GM12864 (cell line): Measurements from ENCODE around the gene PPP6R2.

Source experiments
- DNase-seq: peaks from one replicate; pipeline ENCODE4 v3.0.0-alpha.2; 2011; ENCODE audit warnings: low read depth
- H3K4me3 ChIP-seq: 2 replicates; pipeline ENCODE4 v1.5.1; 2011; ENCODE audit warnings: mild to moderate bottlenecking, low read depth, low read length, control low read depth
- TF ChIP-seq, protein P1 (sequence below): IDR thresholded peaks from 2 replicates; pipeline ENCODE4 v1.5.1; 2011; ENCODE audit warnings: low read depth, mild to moderate bottlenecking, moderate library complexity, low read length, control low read depth, inconsistent platforms; ENCODE audit errors: missing control alignments

PPP6R2 gene

DNA sequence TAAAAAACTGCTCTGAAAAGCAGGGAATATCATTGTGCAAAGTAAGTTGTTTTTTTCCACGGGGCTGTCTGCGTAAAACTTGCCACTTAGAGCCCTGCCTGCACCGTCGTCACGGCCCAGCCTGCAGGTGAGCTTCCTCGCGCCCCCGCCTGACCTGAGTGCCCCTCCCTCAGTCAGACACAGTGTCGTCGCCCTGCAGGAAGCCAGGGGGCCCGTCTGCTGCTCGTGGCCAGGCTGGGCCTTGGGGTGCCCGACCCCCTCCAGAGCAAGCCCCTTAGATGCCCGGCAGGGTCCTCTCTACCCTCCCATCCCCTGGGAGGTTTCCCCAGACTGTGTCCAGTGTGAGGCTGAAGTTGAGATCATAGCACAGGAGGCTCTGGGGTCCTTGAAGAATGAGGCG, 100.1 kb downstream of the PPP6R2 start:
- TF ChIP-seq, protein P1, sequence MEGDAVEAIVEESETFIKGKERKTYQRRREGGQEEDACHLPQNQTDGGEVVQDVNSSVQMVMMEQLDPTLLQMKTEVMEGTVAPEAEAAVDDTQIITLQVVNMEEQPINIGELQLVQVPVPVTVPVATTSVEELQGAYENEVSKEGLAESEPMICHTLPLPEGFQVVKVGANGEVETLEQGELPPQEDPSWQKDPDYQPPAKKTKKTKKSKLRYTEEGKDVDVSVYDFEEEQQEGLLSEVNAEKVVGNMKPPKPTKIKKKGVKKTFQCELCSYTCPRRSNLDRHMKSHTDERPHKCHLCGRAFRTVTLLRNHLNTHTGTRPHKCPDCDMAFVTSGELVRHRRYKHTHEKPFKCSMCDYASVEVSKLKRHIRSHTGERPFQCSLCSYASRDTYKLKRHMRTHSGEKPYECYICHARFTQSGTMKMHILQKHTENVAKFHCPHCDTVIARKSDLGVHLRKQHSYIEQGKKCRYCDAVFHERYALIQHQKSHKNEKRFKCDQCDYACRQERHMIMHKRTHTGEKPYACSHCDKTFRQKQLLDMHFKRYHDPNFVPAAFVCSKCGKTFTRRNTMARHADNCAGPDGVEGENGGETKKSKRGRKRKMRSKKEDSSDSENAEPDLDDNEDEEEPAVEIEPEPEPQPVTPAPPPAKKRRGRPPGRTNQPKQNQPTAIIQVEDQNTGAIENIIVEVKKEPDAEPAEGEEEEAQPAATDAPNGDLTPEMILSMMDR = no peak
- H3K4me3 ChIP-seq = no peak overlapping the region
- no peak for DNase-seq

DNA sequence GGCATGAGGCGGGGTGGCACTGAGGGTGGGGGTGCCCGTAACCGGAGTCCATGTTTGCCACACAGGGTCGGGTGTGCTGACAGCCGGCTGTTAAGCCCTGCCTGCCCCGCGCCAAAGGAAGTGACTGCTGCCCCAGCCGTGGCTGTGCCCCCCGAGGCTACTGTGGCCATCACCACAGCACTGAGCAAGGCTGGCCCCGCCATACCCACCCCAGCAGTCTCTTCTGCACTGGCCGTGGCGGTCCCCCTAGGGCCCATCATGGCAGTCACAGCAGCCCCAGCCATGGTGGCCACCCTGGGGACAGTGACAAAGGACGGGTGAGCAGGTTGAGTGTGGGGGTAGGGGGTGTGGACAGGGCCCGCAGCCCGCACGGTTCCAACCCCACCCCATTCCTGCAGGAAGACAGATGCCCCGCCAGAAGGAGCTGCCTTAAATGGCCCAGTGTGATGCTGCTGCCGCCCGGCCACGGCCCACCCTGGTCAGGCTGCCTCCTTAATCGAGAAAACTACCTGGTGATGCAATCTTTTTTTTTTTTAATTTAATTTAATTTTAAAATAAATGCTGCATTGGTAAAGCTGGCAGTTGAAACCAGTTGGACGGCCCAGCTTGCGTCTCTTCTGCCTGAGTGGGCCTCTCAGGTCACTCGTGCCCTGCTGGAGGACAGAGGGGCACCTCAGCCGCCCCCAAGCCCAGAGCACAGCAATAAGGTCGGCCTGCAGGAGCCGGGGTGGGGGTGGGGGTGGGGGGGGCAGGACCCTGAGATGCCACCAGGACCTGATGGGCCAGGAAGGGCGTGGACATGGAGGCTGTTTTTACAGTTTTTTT, 100.9 kb downstream of the PPP6R2 start:
- TF ChIP-seq, protein P1 = no peak

DNA sequence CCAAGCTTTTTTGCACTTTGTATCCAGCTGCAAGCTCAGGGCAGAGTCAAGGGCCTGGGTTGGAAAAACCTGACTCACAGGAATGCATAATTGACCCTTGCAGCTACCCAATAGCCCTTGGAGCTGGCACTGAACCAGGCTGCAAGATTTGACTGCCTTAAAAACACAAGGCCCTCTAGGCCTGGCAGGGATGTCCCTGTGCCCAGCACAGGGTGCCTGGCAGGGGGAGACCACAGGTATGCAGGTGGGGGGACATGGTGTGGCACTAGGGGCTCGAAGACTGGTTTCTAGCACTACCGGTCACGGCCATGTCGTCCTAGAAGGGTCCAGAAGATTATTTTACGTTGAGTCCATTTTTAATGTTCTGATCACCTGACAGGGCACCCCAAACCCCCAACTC, 101.5 kb downstream of the PPP6R2 start:
- H3K4me3 ChIP-seq = no peak overlapping the region
- no peak for DNase-seq
- TF ChIP-seq, protein P1 = no peak

More for the DNA sequence above, 100.9 kb downstream of the PPP6R2 start:
- no peak overlapping the region for H3K4me3 ChIP-seq
- DNase-seq = no peak

- TF ChIP-seq, protein P1 = no peak
- H3K4me3 ChIP-seq = no peak overlapping the region
- no peak for DNase-seq
Measured at GRCh38 chr22:50445071-50445879, 102.1 kb downstream of the PPP6R2 start.

DNA sequence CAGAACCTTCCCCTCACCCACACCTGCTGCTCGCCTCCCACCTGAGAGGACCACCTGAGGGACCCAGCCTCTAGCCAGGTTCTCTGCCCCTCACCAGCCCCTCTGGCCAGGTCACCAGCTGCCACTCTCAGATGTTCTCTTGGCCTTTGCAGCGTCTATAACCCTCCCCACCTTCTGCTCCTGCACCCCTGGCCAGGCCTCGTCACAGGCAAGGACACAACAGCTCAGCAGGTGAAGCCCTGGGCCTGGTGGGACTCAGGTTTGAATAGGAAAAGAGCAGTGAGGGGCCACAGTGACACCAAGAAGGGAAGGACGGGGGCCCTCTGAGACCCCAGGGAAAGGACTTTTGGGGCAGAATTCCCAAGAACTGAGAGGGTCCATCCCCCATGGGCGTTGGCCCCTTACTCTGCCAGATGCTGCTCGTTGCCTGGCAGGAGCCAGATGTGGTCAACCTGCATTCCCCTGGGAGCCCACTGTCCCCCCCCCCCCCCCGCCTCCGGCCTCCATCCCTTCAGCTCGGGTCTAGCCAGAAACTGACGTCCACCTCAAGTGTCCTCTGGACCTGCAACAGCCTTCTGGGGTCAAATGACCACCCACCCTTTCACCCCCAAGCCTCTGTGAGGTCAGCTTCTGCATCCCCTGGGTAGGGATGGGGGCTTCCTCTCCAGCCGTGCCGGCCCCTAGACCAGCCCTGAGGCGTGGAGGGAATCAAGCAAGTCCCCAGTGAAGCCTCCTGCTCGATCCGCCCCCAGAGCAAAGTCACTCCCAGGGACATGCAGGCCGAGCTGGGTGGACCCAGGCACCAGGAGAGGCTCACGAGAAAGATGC, 103.0 kb downstream of the PPP6R2 start:
- DNase-seq = no peak
- TF ChIP-seq, protein P1 = no peak
- no peak overlapping the region for H3K4me3 ChIP-seq

- no peak for DNase-seq
- no peak overlapping the region for H3K4me3 ChIP-seq
- TF ChIP-seq, protein P1 = no peak
Measured at GRCh38 chr22:50446708-50447575, 103.8 kb downstream of the PPP6R2 start.
